ENCODE results near the gene BCAS1. TPM values are rescaled to one million over a fixed set of nuclear protein-coding genes. Genes with fewer than 3 reads are reported as not detected.

The BCAS1 gene
- total RNA-seq, 1 experiment from 2014 or later, result 1.2 TPM

GRCh38 chr20:54118220-54119001, 48.0 kb upstream of the BCAS1 start:
- Mint-ChIP-seq H3K4me1 (ENCODE audit: low read depth, unreplicated experiment) (peaks cover 9% of the 10 kb centered on the region), H3K4me3 (ENCODE audit: unreplicated experiment) (no peak overlapping the region), H3K36me3 (ENCODE audit: insufficient read depth, unreplicated experiment) (peaks cover under 1% of the 10 kb centered on the region), H3K27ac (ENCODE audit: unreplicated experiment) (no peak overlapping the region), H3K27me3 (ENCODE audit: insufficient read depth, unreplicated experiment) (peaks cover 2% of the 10 kb centered on the region), H3K9me3 (ENCODE audit: unreplicated experiment) (no peaks in the 10 kb centered on the region)
- POLR2A ChIA-PET, result no interaction called here
- no peak for TF ChIP-seq CTCF (IDR thresholded peaks at IDR 0.05; ENCODE audit: insufficient read depth in 1 of 2, low read depth in 1 of 2, low read length in 1 of 2, severe bottlenecking in 1 of 2, unreplicated experiment in 1 of 2)
- H3K4me1 ChIP-seq, result peaks cover 15% of the 10 kb centered on the region
- no TSS peak for BruUV-seq (replicated peaks)
- no peaks in the 10 kb centered on the region for H3K9me3 ChIP-seq
- H3K27me3 ChIP-seq (replicated peaks; ENCODE audit: control insufficient read depth, insufficient read depth, low read length), result no peaks in the 10 kb centered on the region
- no peak for DNase-seq
- H3K36me3 ChIP-seq (ENCODE audit: control insufficient read depth, insufficient read depth, low read length), result no peaks in the 10 kb centered on the region
- CTCF ChIA-PET, result interaction anchor here (1.5 kb wide), 1 partner anchor 15 kb away, joined by 3 read pairs; no protein-coding TSS in a partner anchor
- H3K4me3 ChIP-seq (ENCODE audit: low read depth, low read length), result no peak overlapping the region
- intact Hi-C loops (cut with micrococcal nuclease; ENCODE audit: unreplicated experiment), result no loop called here

GRCh38 chr20:54116550-54117235, 46.3 kb upstream of the BCAS1 start:
- ChIA-PET POLR2A (interaction anchor here (0.6 kb wide), 1 partner anchor 49 kb away, joined by 3 read pairs; no protein-coding TSS in a partner anchor), CTCF (interaction anchor here (1.2 kb wide), 1 partner anchor 12 kb away, joined by 6 read pairs; no protein-coding TSS in a partner anchor)
- no peaks in the 10 kb centered on the region for H3K9me3 ChIP-seq
- H3K4me1 Mint-ChIP-seq (ENCODE audit: low read depth, unreplicated experiment), result no peaks in the 10 kb centered on the region
- no peak overlapping the region for H3K27ac Mint-ChIP-seq (ENCODE audit: unreplicated experiment)
- BruUV-seq (replicated peaks), result no TSS peak
- intact Hi-C loops (cut with micrococcal nuclease; ENCODE audit: unreplicated experiment), result no loop called here
- no peaks in the 10 kb centered on the region for H3K9me3 Mint-ChIP-seq (ENCODE audit: unreplicated experiment)
- TF ChIP-seq CTCF (IDR thresholded peaks at IDR 0.05; ENCODE audit: insufficient read depth in 1 of 2, low read depth in 1 of 2, low read length in 1 of 2, severe bottlenecking in 1 of 2, unreplicated experiment in 1 of 2), result no peak
- H3K36me3 Mint-ChIP-seq (ENCODE audit: insufficient read depth, unreplicated experiment), result no peaks in the 10 kb centered on the region
- H3K36me3 ChIP-seq (ENCODE audit: control insufficient read depth, insufficient read depth, low read length), result no peaks in the 10 kb centered on the region
- no peak for DNase-seq
- H3K27me3 ChIP-seq (replicated peaks; ENCODE audit: control insufficient read depth, insufficient read depth, low read length), result no peaks in the 10 kb centered on the region
- no peak overlapping the region for H3K4me3 ChIP-seq (ENCODE audit: low read depth, low read length)
- peaks cover 2% of the 10 kb centered on the region for H3K27me3 Mint-ChIP-seq (ENCODE audit: insufficient read depth, unreplicated experiment)
- H3K4me3 Mint-ChIP-seq (ENCODE audit: unreplicated experiment), result no peak overlapping the region
- peaks cover 4% of the 10 kb centered on the region; the same call in 1 of the 2 replicates for H3K4me1 ChIP-seq

GRCh38 chr20:54115172-54115854, 44.9 kb upstream of the BCAS1 start:
- Histone ChIP-seq H3K4me3 (ENCODE audit: low read depth, low read length) (no peak overlapping the region), H3K4me1 (no peaks in the 10 kb centered on the region), H3K9me3 (no peaks in the 10 kb centered on the region), H3K36me3 (ENCODE audit: control insufficient read depth, insufficient read depth, low read length) (no peaks in the 10 kb centered on the region), H3K27me3 (replicated peaks; ENCODE audit: control insufficient read depth, insufficient read depth, low read length) (no peaks in the 10 kb centered on the region)
- CTCF ChIA-PET, result interaction anchor here (1.2 kb wide), 2 partner anchors 11 to 12 kb away, joined by 3 to 6 read pairs; no protein-coding TSS in a partner anchor
- intact Hi-C loops (cut with micrococcal nuclease; ENCODE audit: unreplicated experiment), result no loop called here
- no TSS peak for BruUV-seq (replicated peaks)
- H3K9me3 Mint-ChIP-seq (ENCODE audit: unreplicated experiment), result no peaks in the 10 kb centered on the region
- POLR2A ChIA-PET, result no interaction called here
- TF ChIP-seq CTCF (IDR thresholded peaks at IDR 0.05; ENCODE audit: insufficient read depth in 1 of 2, low read depth in 1 of 2, low read length in 1 of 2, severe bottlenecking in 1 of 2, unreplicated experiment in 1 of 2), result no peak
- H3K27me3 Mint-ChIP-seq (ENCODE audit: insufficient read depth, unreplicated experiment), result peaks cover 2% of the 10 kb centered on the region
- no peaks in the 10 kb centered on the region for H3K36me3 Mint-ChIP-seq (ENCODE audit: insufficient read depth, unreplicated experiment)
- H3K27ac Mint-ChIP-seq (ENCODE audit: unreplicated experiment), result no peak overlapping the region
- peaks cover 3% of the 10 kb centered on the region for H3K4me1 Mint-ChIP-seq (ENCODE audit: low read depth, unreplicated experiment)
- no peak overlapping the region for H3K4me3 Mint-ChIP-seq (ENCODE audit: unreplicated experiment)
- DNase-seq, result no peak
